Lung (tissue), 12 donors: ENCODE measurements around the gene MIF4GD. TPM values are rescaled to one million over a fixed set of nuclear protein-coding genes. Genes with fewer than 3 reads are reported as not detected.

ENCODE experiments used
- ATAC-seq: fragments of 200-7000 bp; cut with Tn5 transposase; one replicate; pipeline ENCODE4 v1.9.1; 2020; ENCODE audit warnings: moderate number of reproducible peaks; ENCODE audit not compliant: insufficient read depth, low FRiP score
- DNase-seq, 3 donors: peaks; one replicate each; pipeline ENCODE4 v3.0.0-alpha.2; 2013 to 2017
- H3K27ac ChIP-seq, 2 donors: one replicate each; pipeline ENCODE4 v1.5.1; 2013; ENCODE audit warnings: mild to moderate bottlenecking in 2 of 2, moderate library complexity in 2 of 2, control low read depth in 1 of 2, inconsistent platforms in 1 of 2, low read depth in 1 of 2, low read length in 1 of 2
- H3K27me3 ChIP-seq, 3 donors: one replicate each; pipeline ENCODE4 v1.5.1; 2013; ENCODE audit warnings: low read length in 2 of 3; ENCODE audit not compliant: control insufficient read depth in 3 of 3, insufficient read depth in 3 of 3
- H3K36me3 ChIP-seq, 4 donors: one replicate each; pipeline ENCODE4 v1.5.1; 2013; ENCODE audit warnings: low read length in 4 of 4, mild to moderate bottlenecking in 1 of 4, moderate library complexity in 1 of 4; ENCODE audit not compliant: control insufficient read depth in 4 of 4, insufficient read depth in 4 of 4
- H3K4me1 ChIP-seq, 5 donors: one replicate each; pipeline ENCODE4 v1.5.1; 2013; ENCODE audit warnings: low read length in 5 of 5, mild to moderate bottlenecking in 2 of 5, moderate library complexity in 1 of 5; ENCODE audit not compliant: control insufficient read depth in 5 of 5, insufficient read depth in 5 of 5
- H3K4me3 ChIP-seq: one replicate; pipeline ENCODE4 v1.5.1; 2013; ENCODE audit warnings: mild to moderate bottlenecking, control low read depth, moderate library complexity
- H3K9ac ChIP-seq, 2 donors: one replicate each; pipeline ENCODE4 v1.5.1; 2013; ENCODE audit warnings: low read length in 2 of 2, control low read depth in 1 of 2; ENCODE audit not compliant: insufficient read depth in 1 of 2
- H3K9me3 ChIP-seq, 4 donors: one replicate each; pipeline ENCODE4 v1.5.1; 2013; ENCODE audit warnings: low read length in 3 of 4, mild to moderate bottlenecking in 1 of 4, moderate library complexity in 1 of 4; ENCODE audit not compliant: control insufficient read depth in 4 of 4, insufficient read depth in 3 of 4
- WGBS, 2 donors: extraction: QIAGEN DNeasy Blood & Tissue Kit; methylation state at CpG; one replicate each; pipeline ENCODE4 v1.1.7; 2013; 5-methylcytosine and 5-hydroxymethylcytosine counted together
- polyA plus RNA-seq, 2 donors: library from polyadenylated mRNA; stranded (reverse); fragments of 200-250 nt; gene quantifications; one replicate each; pipeline ENCODE4 v1.2.1, GENCODE V29; 2013
- total RNA-seq, 2 donors: library from RNA; depleted of rRNA in 1 of 2; stranded (reverse); fragments of >200 nt in 1 of 2; gene quantifications; one replicate each; pipeline ENCODE4 v1.2.1, GENCODE V29; 2014 to 2021
- TF ChIP-seq, protein P1 (sequence below): IDR thresholded peaks from 2 replicates; pipeline ENCODE4 v1.5.1; 2012; ENCODE audit warnings: mild to moderate bottlenecking; ENCODE audit errors: control extremely low read depth, extremely low read depth
- donor health status: control.
- donor health status: control.
- donor health status: Bipolar disorder and iron deficiency.
- donor health status: healthy.
- donor health status: DM: yes; HTN: yes; CAD: no.

The MIF4GD gene
- total and polyA plus RNA-seq, 4 donors: 9.7 to 34.8 (median 23.0) TPM

- TF ChIP-seq, protein P1, sequence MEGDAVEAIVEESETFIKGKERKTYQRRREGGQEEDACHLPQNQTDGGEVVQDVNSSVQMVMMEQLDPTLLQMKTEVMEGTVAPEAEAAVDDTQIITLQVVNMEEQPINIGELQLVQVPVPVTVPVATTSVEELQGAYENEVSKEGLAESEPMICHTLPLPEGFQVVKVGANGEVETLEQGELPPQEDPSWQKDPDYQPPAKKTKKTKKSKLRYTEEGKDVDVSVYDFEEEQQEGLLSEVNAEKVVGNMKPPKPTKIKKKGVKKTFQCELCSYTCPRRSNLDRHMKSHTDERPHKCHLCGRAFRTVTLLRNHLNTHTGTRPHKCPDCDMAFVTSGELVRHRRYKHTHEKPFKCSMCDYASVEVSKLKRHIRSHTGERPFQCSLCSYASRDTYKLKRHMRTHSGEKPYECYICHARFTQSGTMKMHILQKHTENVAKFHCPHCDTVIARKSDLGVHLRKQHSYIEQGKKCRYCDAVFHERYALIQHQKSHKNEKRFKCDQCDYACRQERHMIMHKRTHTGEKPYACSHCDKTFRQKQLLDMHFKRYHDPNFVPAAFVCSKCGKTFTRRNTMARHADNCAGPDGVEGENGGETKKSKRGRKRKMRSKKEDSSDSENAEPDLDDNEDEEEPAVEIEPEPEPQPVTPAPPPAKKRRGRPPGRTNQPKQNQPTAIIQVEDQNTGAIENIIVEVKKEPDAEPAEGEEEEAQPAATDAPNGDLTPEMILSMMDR: no peak
- ATAC-seq (no peak), DNase-seq (no peak)
- no peaks in the 10 kb centered on the region for H3K27me3 ChIP-seq
- H3K4me1 ChIP-seq: no peaks in the 10 kb centered on the region
- no peak overlapping the region for H3K4me3 ChIP-seq
- H3K9ac ChIP-seq: no peak overlapping the region
- no peaks in the 10 kb centered on the region for H3K9me3 ChIP-seq
- H3K27ac ChIP-seq: no peak overlapping the region
- WGBS, 2 donors: 96 to 97% methylated on average over 13 of the region's 13 CpGs
- H3K36me3 ChIP-seq: peaks cover 37 to 63% (median 58%) of the 10 kb centered on the region in 4 donors
These were observed 38.2 kb downstream of the MIF4GD start for GRCh38 chr17:75232786-75233185.

- no peak overlapping the region for H3K27ac ChIP-seq
- peaks cover 38 to 56% (median 53%) of the 10 kb centered on the region in 4 donors for H3K36me3 ChIP-seq
These were observed 39.1 kb downstream of the MIF4GD start for GRCh38 chr17:75231741-75232464.

DNA sequence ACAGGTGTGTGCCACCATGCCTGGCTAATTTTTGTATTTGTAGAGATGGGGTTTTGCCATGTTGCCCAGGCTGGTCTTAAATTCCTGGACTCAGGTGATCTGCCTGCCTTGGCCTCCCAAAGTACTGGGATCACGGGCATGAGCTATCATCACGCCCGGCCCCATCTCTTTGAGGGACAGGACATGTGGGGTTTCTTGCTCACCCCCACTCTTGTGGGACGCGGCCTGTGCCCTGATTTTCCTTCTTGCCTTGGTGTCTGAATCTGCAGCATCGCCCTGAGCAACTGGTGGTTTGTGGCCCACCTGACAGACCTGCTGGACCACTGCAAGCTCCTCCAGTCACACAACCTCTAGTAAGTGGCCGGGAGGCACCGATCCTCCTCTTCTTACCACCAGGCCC lies 40.0 kb downstream of the MIF4GD start:
- no peak overlapping the region for H3K9ac ChIP-seq
- DNase-seq (no peak), ATAC-seq (no peak)
- no peaks in the 10 kb centered on the region for H3K9me3 ChIP-seq
- 91 to 97% methylated on average over 8 of the region's 8 CpGs for WGBS, 2 donors
- TF ChIP-seq, protein P1: no peak
- H3K36me3 ChIP-seq: peaks cover 34 to 59% (median 52%) of the 10 kb centered on the region in 4 donors
- H3K4me3 ChIP-seq: no peak overlapping the region
- no peaks in the 10 kb centered on the region for H3K4me1 ChIP-seq
- no peak overlapping the region for H3K27ac ChIP-seq
- H3K27me3 ChIP-seq: no peaks in the 10 kb centered on the region

More at GRCh38 chr17:75231741-75232464, 39.1 kb downstream of the MIF4GD start:
- H3K9me3 ChIP-seq: no peaks in the 10 kb centered on the region
- ATAC-seq (no peak), DNase-seq (no peak)
- no peaks in the 10 kb centered on the region for H3K4me1 ChIP-seq
- H3K9ac ChIP-seq: no peak overlapping the region
- WGBS, 2 donors: 94% methylated on average over 18 of the region's 18 CpGs
- H3K4me3 ChIP-seq: no peak overlapping the region
- H3K27me3 ChIP-seq: no peaks in the 10 kb centered on the region
- TF ChIP-seq, protein P1: no peak
